Lung microvascular endothelial cell (primary cell): ENCODE measurements around the gene ZMIZ2. TPM values are rescaled to one million over a fixed set of nuclear protein-coding genes. Genes with fewer than 3 reads are reported as not detected.

Experiments
- DNase-seq, 2 donors: peaks; one replicate each; pipeline versions ENCODE4 v3.0.0 to v3.0.0-alpha.2; 2010; ENCODE audit warnings: low read depth in 2 of 2
- total RNA-seq: library from RNA; depleted of rRNA; stranded (reverse); fragments of >200 nt; gene quantifications from 2 replicates; pipeline ENCODE4 v1.2.1, GENCODE V29; 2014

The ZMIZ2 gene
- total RNA-seq, 1 donor from 2014 or later: 7.9 TPM

GRCh38 chr7:44757311-44757710 lies 8.7 kb downstream of the ZMIZ2 start:
- no peak for DNase-seq

GRCh38 chr7:44757739-44758138 lies 9.1 kb downstream of the ZMIZ2 start:
- DNase-seq: no peak

GRCh38 chr7:44759246-44759645 lies 10.6 kb downstream of the ZMIZ2 start:
- no peak for DNase-seq

GRCh38 chr7:44760034-44760580 lies 11.5 kb downstream of the ZMIZ2 start:
- no peak for DNase-seq

GRCh38 chr7:44761207-44762161 lies 12.8 kb downstream of the ZMIZ2 start:
- DNase-seq: peak in 1 of 2 donors; percentile 88

GRCh38 chr7:44762300-44762699 lies 13.7 kb downstream of the ZMIZ2 start:
- no peak for DNase-seq

GRCh38 chr7:44762726-44763522 lies 14.3 kb downstream of the ZMIZ2 start:
- DNase-seq: no peak

- DNase-seq: no peak
These were observed 15.4 kb downstream of the ZMIZ2 start for GRCh38 chr7:44764081-44764480.

GRCh38 chr7:44764665-44765578 lies 16.3 kb downstream of the ZMIZ2 start:
- DNase-seq: peak in 1 of 2 donors; percentile 69

- no peak for DNase-seq
These were observed 17.1 kb downstream of the ZMIZ2 start for GRCh38 chr7:44765579-44766415.

- no peak for DNase-seq
These were observed 17.8 kb downstream of the ZMIZ2 start for GRCh38 chr7:44766416-44766801.

GRCh38 chr7:44767134-44767911 lies 18.7 kb downstream of the ZMIZ2 start:
- no peak for DNase-seq

GRCh38 chr7:44767912-44768627 lies 19.4 kb downstream of the ZMIZ2 start:
- DNase-seq: peak in 1 of 2 donors; percentile 44

- no peak for DNase-seq
These were observed 20.2 kb downstream of the ZMIZ2 start for GRCh38 chr7:44768628-44769371.

- DNase-seq: no peak
These were observed 20.7 kb downstream of the ZMIZ2 start for GRCh38 chr7:44769376-44769775.

GRCh38 chr7:44769776-44770294 lies 21.2 kb downstream of the ZMIZ2 start:
- peak; percentile 44 to 64 for DNase-seq

- DNase-seq: no peak
These were observed 22.7 kb downstream of the ZMIZ2 start for GRCh38 chr7:44771358-44771757.

GRCh38 chr7:44772440-44772839 lies 23.8 kb downstream of the ZMIZ2 start:
- DNase-seq: no peak
